GM21576 (cell line): ENCODE results near the gene NR5A1.

Source experiments
- ATAC-seq: cut with Tn5 transposase; IDR thresholded peaks from one replicate; pipeline ENCODE4 v1.9.1; 2021; ENCODE audit warnings: mild to moderate bottlenecking, moderate library complexity; ENCODE audit not compliant: unreplicated experiment

Gene NR5A1

GRCh38 chr9:124514874-124515273 is 7.7 kb upstream of the NR5A1 start:
- ATAC-seq = no peak

GRCh38 chr9:124514125-124514524 is 6.9 kb upstream of the NR5A1 start:
- no peak for ATAC-seq

- ATAC-seq = no peak
Measured at GRCh38 chr9:124513376-124513994, 6.3 kb upstream of the NR5A1 start.

- ATAC-seq = no peak
Measured at GRCh38 chr9:124512806-124513204, 5.6 kb upstream of the NR5A1 start.

- ATAC-seq = no peak
Measured at GRCh38 chr9:124511891-124512805, 4.9 kb upstream of the NR5A1 start.

- no peak for ATAC-seq
Measured at GRCh38 chr9:124511426-124511840, 4.2 kb upstream of the NR5A1 start.

- no peak for ATAC-seq
Measured at GRCh38 chr9:124510650-124511425, 3.6 kb upstream of the NR5A1 start.

GRCh38 chr9:124507880-124508423 is 753 bp upstream of the NR5A1 start:
- no peak for ATAC-seq

GRCh38 chr9:124506433-124506832 is 766 bp downstream of the NR5A1 start:
- ATAC-seq = no peak

- ATAC-seq = no peak
Measured at GRCh38 chr9:124505901-124506346, 1.3 kb downstream of the NR5A1 start.

- no peak for ATAC-seq
Measured at GRCh38 chr9:124505006-124505900, 1.9 kb downstream of the NR5A1 start.

- no peak for ATAC-seq
Measured at GRCh38 chr9:124504530-124505005, 2.6 kb downstream of the NR5A1 start.

- no peak for ATAC-seq
Measured at GRCh38 chr9:124503713-124504529, 3.3 kb downstream of the NR5A1 start.

GRCh38 chr9:124502711-124503702 is 4.2 kb downstream of the NR5A1 start:
- ATAC-seq = no peak

- ATAC-seq = no peak
Measured at GRCh38 chr9:124501771-124502320, 5.4 kb downstream of the NR5A1 start.

GRCh38 chr9:124500796-124501611 is 6.2 kb downstream of the NR5A1 start:
- ATAC-seq = no peak
